SK-N-SH treated with all-trans-retinoic acid at 6 μM for 48 hours (cell line): ENCODE results near the gene SYNGR1.

Experiments
- CSDC2 ChIP-seq: fragments of 250-450 bp; sonication (Bioruptor Pico); IDR thresholded peaks from 2 replicates; pipeline ENCODE4 v1.5.0; 2020; ENCODE audit warnings: mild to moderate bottlenecking, moderate library complexity
- GLIS3 ChIP-seq: fragments of 250-450 bp; sonication (Bioruptor Pico); IDR thresholded peaks from 2 replicates; pipeline ENCODE4 v1.5.0; 2020; ENCODE audit warnings: mild to moderate bottlenecking, moderate library complexity
- PATZ1 ChIP-seq: fragments of 250-450 bp; sonication (Bioruptor Pico); IDR thresholded peaks from 2 replicates; pipeline ENCODE4 v1.8.0; 2020; ENCODE audit warnings: mild to moderate bottlenecking, moderate library complexity, borderline replicate concordance
- TSHZ2 ChIP-seq: fragments of 250-450 bp; sonication (Bioruptor Pico); IDR thresholded peaks from 2 replicates; pipeline ENCODE4 v1.5.0; 2020; ENCODE audit warnings: mild to moderate bottlenecking, moderate library complexity

DNA sequence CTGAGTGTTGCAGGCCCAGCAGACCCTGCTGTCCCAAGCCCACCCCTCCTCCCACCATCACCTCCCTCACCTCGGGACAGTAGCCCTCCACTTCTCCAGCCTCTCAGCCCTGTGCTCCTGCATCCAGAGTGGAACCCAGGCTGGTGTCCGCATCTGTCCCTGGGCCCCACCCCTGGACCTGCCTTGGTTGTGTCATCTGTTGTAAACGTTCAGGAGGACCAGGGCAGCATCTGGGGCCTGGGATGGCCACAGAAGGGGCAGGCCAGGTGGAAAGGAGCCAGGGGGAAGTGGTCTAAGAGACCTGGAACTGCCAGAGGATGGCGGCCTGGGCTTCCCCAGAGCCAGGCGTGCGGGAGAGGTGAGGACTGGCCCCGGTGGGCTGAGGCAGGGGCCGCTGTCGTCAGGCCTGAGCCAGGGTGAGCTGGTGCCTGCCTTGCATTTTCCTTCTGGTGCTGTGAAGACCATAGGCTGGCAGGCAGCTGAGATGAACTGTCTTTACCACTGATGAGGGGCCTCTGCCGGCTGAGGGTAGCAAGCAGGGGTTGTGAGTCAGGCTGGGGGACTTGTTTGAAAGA is 80.9 kb downstream of the SYNGR1 start:
- TF ChIP-seq PATZ1 (CRISPR knock-in tag) = no peak
- no peak for TF ChIP-seq GLIS3 (CRISPR knock-in tag)
- no peak for TF ChIP-seq TSHZ2 (CRISPR knock-in tag)
- no peak for TF ChIP-seq CSDC2 (CRISPR knock-in tag)
